GM23338 (cell line): ENCODE measurements around the gene ZNF532.

Experiments
- CREB1 ChIP-seq: fragments of 250-450 bp; sonication (Bioruptor Pico); IDR thresholded peaks from 2 replicates; pipeline ENCODE4 v1.5.0; 2020; ENCODE audit warnings: low read depth, mild to moderate bottlenecking, moderate library complexity
- EZH2 ChIP-seq: fragments of 200-600 bp; sonication (generic); IDR thresholded peaks from one replicate; pipeline ENCODE4 v1.8.0; 2017; ENCODE audit warnings: antibody characterized with exemption, mild to moderate bottlenecking, low read depth; ENCODE audit not compliant: unreplicated experiment
- EZH2phosphoT487 ChIP-seq: fragments of 200-600 bp; sonication (generic); IDR thresholded peaks from one replicate; pipeline ENCODE4 v1.8.1; 2018; ENCODE audit warnings: antibody characterized with exemption; ENCODE audit not compliant: unreplicated experiment
- JUNB ChIP-seq: IDR thresholded peaks from one replicate; pipeline ENCODE4 v1.6.1; 2016; ENCODE audit warnings: antibody characterized with exemption; ENCODE audit not compliant: unreplicated experiment
- NANOG ChIP-seq: IDR thresholded peaks from 2 replicates; pipeline ENCODE4 v1.6.1; 2016; ENCODE audit warnings: antibody characterized with exemption, borderline replicate concordance
- POLR2AphosphoS5 ChIP-seq: IDR thresholded peaks from 2 replicates; pipeline ENCODE4 v1.6.1; 2016; ENCODE audit warnings: antibody characterized with exemption, low read depth
- ZNF114 ChIP-seq: fragments of 250-450 bp; sonication (Bioruptor Pico); IDR thresholded peaks from 2 replicates; pipeline ENCODE4 v1.5.0; 2020; ENCODE audit warnings: mild to moderate bottlenecking, moderate library complexity
- TF ChIP-seq, protein P1 (sequence below), 2 experiments: fragments of 200-600 bp in 1 of 2; sonication (generic) in 1 of 2; conservative IDR thresholded peaks; 2 replicates each; pipeline versions ENCODE4 v1.5.1 to v1.6.1; 2016 to 2017; ENCODE audit warnings: antibody characterized with exemption in 2 of 2, low read depth in 2 of 2, mild to moderate bottlenecking in 2 of 2, moderate library complexity in 1 of 2
- TF ChIP-seq, protein P2 (sequence below): IDR thresholded peaks from one replicate; pipeline ENCODE4 v1.6.1; 2018; ENCODE audit warnings: antibody characterized with exemption; ENCODE audit not compliant: unreplicated experiment
- TF ChIP-seq, protein P3 (sequence below): IDR thresholded peaks from 2 replicates; pipeline ENCODE4 v1.6.1; 2016; ENCODE audit warnings: antibody characterized with exemption

DNA sequence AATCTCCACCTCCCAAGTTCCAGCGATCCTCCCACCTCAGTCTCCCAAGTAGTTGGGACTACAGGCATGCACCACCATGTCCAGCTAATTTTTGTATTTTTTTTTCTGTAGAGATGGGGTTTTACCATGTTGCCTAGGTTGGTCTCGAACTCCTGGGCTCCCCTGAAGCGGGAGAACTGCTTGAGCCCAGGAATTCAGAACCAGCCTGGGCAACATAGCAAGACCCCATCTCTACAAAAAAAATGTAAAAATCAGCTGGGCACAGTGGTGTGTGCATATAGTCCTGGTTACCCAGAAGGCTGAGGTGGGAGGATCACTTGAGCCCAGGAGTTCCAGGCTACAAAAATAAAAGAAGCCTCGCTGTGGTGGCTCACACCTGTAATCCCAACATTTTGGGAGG, 12.0 kb upstream of the ZNF532 start:
- TF ChIP-seq, protein P1, sequence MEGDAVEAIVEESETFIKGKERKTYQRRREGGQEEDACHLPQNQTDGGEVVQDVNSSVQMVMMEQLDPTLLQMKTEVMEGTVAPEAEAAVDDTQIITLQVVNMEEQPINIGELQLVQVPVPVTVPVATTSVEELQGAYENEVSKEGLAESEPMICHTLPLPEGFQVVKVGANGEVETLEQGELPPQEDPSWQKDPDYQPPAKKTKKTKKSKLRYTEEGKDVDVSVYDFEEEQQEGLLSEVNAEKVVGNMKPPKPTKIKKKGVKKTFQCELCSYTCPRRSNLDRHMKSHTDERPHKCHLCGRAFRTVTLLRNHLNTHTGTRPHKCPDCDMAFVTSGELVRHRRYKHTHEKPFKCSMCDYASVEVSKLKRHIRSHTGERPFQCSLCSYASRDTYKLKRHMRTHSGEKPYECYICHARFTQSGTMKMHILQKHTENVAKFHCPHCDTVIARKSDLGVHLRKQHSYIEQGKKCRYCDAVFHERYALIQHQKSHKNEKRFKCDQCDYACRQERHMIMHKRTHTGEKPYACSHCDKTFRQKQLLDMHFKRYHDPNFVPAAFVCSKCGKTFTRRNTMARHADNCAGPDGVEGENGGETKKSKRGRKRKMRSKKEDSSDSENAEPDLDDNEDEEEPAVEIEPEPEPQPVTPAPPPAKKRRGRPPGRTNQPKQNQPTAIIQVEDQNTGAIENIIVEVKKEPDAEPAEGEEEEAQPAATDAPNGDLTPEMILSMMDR (conservative IDR thresholded peaks at IDR 0.05; ENCODE audit: low read depth in 2 of 2), result no peak
- TF ChIP-seq POLR2AphosphoS5 (no peak), EZH2phosphoT487 (no peak), EZH2 (no peak), JUNB (no peak), ZNF114 (CRISPR knock-in tag) (no peak), CREB1 (CRISPR knock-in tag) (no peak), NANOG (no peak)
- TF ChIP-seq, protein P2, sequence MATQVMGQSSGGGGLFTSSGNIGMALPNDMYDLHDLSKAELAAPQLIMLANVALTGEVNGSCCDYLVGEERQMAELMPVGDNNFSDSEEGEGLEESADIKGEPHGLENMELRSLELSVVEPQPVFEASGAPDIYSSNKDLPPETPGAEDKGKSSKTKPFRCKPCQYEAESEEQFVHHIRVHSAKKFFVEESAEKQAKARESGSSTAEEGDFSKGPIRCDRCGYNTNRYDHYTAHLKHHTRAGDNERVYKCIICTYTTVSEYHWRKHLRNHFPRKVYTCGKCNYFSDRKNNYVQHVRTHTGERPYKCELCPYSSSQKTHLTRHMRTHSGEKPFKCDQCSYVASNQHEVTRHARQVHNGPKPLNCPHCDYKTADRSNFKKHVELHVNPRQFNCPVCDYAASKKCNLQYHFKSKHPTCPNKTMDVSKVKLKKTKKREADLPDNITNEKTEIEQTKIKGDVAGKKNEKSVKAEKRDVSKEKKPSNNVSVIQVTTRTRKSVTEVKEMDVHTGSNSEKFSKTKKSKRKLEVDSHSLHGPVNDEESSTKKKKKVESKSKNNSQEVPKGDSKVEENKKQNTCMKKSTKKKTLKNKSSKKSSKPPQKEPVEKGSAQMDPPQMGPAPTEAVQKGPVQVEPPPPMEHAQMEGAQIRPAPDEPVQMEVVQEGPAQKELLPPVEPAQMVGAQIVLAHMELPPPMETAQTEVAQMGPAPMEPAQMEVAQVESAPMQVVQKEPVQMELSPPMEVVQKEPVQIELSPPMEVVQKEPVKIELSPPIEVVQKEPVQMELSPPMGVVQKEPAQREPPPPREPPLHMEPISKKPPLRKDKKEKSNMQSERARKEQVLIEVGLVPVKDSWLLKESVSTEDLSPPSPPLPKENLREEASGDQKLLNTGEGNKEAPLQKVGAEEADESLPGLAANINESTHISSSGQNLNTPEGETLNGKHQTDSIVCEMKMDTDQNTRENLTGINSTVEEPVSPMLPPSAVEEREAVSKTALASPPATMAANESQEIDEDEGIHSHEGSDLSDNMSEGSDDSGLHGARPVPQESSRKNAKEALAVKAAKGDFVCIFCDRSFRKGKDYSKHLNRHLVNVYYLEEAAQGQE, result no peak
- TF ChIP-seq, protein P3, sequence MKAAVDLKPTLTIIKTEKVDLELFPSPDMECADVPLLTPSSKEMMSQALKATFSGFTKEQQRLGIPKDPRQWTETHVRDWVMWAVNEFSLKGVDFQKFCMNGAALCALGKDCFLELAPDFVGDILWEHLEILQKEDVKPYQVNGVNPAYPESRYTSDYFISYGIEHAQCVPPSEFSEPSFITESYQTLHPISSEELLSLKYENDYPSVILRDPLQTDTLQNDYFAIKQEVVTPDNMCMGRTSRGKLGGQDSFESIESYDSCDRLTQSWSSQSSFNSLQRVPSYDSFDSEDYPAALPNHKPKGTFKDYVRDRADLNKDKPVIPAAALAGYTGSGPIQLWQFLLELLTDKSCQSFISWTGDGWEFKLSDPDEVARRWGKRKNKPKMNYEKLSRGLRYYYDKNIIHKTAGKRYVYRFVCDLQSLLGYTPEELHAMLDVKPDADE, result no peak
